ENCODE measurements around the gene TMEM272.

GRCh38 chr13:51784097-51784496, 60.9 kb downstream of the TMEM272 start:
- TF ChIP-seq, protein P1, sequence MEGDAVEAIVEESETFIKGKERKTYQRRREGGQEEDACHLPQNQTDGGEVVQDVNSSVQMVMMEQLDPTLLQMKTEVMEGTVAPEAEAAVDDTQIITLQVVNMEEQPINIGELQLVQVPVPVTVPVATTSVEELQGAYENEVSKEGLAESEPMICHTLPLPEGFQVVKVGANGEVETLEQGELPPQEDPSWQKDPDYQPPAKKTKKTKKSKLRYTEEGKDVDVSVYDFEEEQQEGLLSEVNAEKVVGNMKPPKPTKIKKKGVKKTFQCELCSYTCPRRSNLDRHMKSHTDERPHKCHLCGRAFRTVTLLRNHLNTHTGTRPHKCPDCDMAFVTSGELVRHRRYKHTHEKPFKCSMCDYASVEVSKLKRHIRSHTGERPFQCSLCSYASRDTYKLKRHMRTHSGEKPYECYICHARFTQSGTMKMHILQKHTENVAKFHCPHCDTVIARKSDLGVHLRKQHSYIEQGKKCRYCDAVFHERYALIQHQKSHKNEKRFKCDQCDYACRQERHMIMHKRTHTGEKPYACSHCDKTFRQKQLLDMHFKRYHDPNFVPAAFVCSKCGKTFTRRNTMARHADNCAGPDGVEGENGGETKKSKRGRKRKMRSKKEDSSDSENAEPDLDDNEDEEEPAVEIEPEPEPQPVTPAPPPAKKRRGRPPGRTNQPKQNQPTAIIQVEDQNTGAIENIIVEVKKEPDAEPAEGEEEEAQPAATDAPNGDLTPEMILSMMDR (IDR thresholded peaks at IDR 0.05): no peak
- TF ChIP-seq POLR2AphosphoS5 (IDR thresholded peaks at IDR 0.05; ENCODE audit: low read depth, low read length): no peak

All from Panc1 (cell line).